Measurements from ENCODE around the gene NEUROG3. TPM values are rescaled to one million over a fixed set of nuclear protein-coding genes. Genes with fewer than 3 reads are reported as not detected.

NEUROG3 gene
- total and polyA plus RNA-seq, 2 of the 8 experiments (the other 6 are each of a cell fraction or from before 2014, with no cell fraction given) = 0.45 TPM; not detected in 1

DNA sequence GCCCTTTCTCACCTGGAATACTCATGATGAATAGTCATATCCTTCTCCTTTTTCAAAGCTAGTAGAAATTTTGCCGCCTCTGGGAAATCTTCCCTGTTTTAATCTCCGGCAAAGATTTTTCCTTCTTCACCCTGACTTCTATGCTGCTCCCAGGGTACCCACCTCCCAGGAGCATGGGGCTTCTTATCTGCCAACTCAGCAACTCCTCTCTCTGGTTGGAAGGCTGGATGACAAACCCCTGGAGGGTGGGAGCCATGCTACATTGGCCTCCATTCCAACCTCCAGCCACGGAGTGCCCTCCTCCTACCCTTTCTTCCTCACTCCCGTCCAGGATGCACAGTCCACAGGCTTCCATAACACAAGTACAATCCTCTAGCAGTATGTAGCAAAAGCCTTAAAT is 19.9 kb downstream of the NEUROG3 start (continued):
- no peak for TF ChIP-seq CBX5 (IDR thresholded peaks at IDR 0.05; ENCODE audit: low read depth, low read length)
- TF ChIP-seq CREB1 (IDR thresholded peaks at IDR 0.05) = no peak
- TF ChIP-seq FOSL1 (IDR thresholded peaks at IDR 0.05; ENCODE audit: insufficient read depth, low read depth, low read length) = no peak
- TF ChIP-seq, protein P1, sequence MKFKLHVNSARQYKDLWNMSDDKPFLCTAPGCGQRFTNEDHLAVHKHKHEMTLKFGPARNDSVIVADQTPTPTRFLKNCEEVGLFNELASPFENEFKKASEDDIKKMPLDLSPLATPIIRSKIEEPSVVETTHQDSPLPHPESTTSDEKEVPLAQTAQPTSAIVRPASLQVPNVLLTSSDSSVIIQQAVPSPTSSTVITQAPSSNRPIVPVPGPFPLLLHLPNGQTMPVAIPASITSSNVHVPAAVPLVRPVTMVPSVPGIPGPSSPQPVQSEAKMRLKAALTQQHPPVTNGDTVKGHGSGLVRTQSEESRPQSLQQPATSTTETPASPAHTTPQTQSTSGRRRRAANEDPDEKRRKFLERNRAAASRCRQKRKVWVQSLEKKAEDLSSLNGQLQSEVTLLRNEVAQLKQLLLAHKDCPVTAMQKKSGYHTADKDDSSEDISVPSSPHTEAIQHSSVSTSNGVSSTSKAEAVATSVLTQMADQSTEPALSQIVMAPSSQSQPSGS (IDR thresholded peaks at IDR 0.05; ENCODE audit: low read length) = no peak
- TF ChIP-seq SP1 (IDR thresholded peaks at IDR 0.05; ENCODE audit: low read depth, low read length) = no peak
